Gastroesophageal sphincter (tissue), 3 donors: ENCODE data around the gene NT5M.

Experiments used
- EP300 ChIP-seq: sonication (generic); formaldehyde crosslinking; IDR thresholded peaks from one replicate; pipeline ENCODE4 v1.6.1; 2017; ENCODE audit warnings: antibody characterized with exemption, mild to moderate bottlenecking
- POLR2A ChIP-seq, 2 donors: fragments of 450-650 bp; IDR thresholded peaks; one replicate each; pipeline ENCODE4 v1.6.1; 2017; ENCODE audit warnings: antibody characterized with exemption in 2 of 2, mild to moderate bottlenecking in 2 of 2, moderate library complexity in 1 of 2
- POLR2AphosphoS5 ChIP-seq: sonication (generic); formaldehyde crosslinking; IDR thresholded peaks from one replicate; pipeline ENCODE4 v1.6.1; 2017; ENCODE audit warnings: antibody characterized with exemption
- TF ChIP-seq, protein P1 (sequence below), 4 experiments: fragments of 200-600 bp in 2 of 4; fragments of 450-650 bp in 2 of 4; sonication (generic) in 1 of 4; IDR thresholded peaks; one replicate each; pipeline ENCODE4 v1.5.1; 2017 to 2019; ENCODE audit warnings: antibody characterized with exemption in 4 of 4, mild to moderate bottlenecking in 2 of 4, moderate library complexity in 2 of 4

- TF ChIP-seq POLR2A (IDR thresholded peaks at IDR 0.05) (no peak), POLR2AphosphoS5 (no peak), EP300 (no peak)
- TF ChIP-seq, protein P1, sequence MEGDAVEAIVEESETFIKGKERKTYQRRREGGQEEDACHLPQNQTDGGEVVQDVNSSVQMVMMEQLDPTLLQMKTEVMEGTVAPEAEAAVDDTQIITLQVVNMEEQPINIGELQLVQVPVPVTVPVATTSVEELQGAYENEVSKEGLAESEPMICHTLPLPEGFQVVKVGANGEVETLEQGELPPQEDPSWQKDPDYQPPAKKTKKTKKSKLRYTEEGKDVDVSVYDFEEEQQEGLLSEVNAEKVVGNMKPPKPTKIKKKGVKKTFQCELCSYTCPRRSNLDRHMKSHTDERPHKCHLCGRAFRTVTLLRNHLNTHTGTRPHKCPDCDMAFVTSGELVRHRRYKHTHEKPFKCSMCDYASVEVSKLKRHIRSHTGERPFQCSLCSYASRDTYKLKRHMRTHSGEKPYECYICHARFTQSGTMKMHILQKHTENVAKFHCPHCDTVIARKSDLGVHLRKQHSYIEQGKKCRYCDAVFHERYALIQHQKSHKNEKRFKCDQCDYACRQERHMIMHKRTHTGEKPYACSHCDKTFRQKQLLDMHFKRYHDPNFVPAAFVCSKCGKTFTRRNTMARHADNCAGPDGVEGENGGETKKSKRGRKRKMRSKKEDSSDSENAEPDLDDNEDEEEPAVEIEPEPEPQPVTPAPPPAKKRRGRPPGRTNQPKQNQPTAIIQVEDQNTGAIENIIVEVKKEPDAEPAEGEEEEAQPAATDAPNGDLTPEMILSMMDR (IDR thresholded peaks at IDR 0.05): no peak
Observed at GRCh38 chr17:17298108-17298507, 5.1 kb upstream of the NT5M start.
